Left lung (tissue), 10 donors: Measurements from ENCODE around the gene SMIM8. TPM values are rescaled to one million over a fixed set of nuclear protein-coding genes. Genes with fewer than 3 reads are reported as not detected.

Experiments used
- ATAC-seq: fragments of 200-7000 bp; cut with Tn5 transposase; one replicate; pipeline ENCODE4 v1.9.1; 2020; ENCODE audit warnings: moderate library complexity
- DNase-seq, 4 donors: peaks; one replicate each; pipeline ENCODE4 v3.0.0-alpha.2; 2013 to 2020
- H3K27ac ChIP-seq, 2 donors: fragments of 200-600 bp; sonication (generic) in 1 of 2; one replicate each; pipeline versions ENCODE4 v1.5.0 to v1.8.0; 2020 to 2021
- H3K27me3 ChIP-seq, 2 donors: fragments of 200-600 bp; sonication (generic) in 1 of 2; one replicate each; pipeline versions ENCODE4 v1.5.0 to v1.8.0; 2020 to 2021
- H3K36me3 ChIP-seq, 2 donors: fragments of 200-600 bp; sonication (generic) in 1 of 2; one replicate each; pipeline versions ENCODE4 v1.5.0 to v1.8.0; 2020 to 2021
- H3K4me1 ChIP-seq, 2 donors: fragments of 200-600 bp; one replicate each; pipeline ENCODE4 v1.8.0; 2021
- H3K4me3 ChIP-seq, 2 donors: fragments of 200-600 bp; sonication (generic) in 1 of 2; one replicate each; pipeline versions ENCODE4 v1.5.0 to v1.8.0; 2020 to 2021; ENCODE audit warnings: mild to moderate bottlenecking in 1 of 2
- H3K9me3 ChIP-seq, 2 donors: fragments of 200-600 bp; sonication (generic) in 1 of 2; one replicate each; pipeline versions ENCODE4 v1.5.0 to v1.8.0; 2020 to 2021
- intact Hi-C, 2 donors: fragments of 100-400 bp; cut with DNase I; formaldehyde crosslinking; loops; one replicate each; pipeline versions ENCODE4 v1.11.2 to v1.14.2; 2022
- polyA plus RNA-seq, 6 donors: library from polyadenylated mRNA; unstranded; fragments of 120-200 nt; gene quantifications; one replicate each; pipeline ENCODE4 v1.2.1, GENCODE V29; 2013; ENCODE audit not compliant: insufficient read length in 6 of 6
- total RNA-seq, 2 donors: library from RNA; stranded (reverse); fragmentation: NEBNext Ultra II Directional; extraction: Animal tissue kit (Norgen Biotek cat#: 25700); gene quantifications; one replicate each; pipeline ENCODE4 v1.2.1, GENCODE V29; 2021
- TF ChIP-seq, protein P1 (sequence below), 2 donors: fragments of 200-600 bp; sonication (generic) in 1 of 2; IDR thresholded peaks; one replicate each; pipeline versions ENCODE4 v1.5.0 to v1.8.0; 2021; ENCODE audit warnings: antibody characterized with exemption in 2 of 2
- donor health status: DM: no; HTN: yes; CAD: no.
- donor health status: DM: no; HTN: no; CAD: no.

The SMIM8 gene
- total and polyA plus RNA-seq, 8 donors, result 9.7 to 29.0 (median 24.7) TPM

DNA sequence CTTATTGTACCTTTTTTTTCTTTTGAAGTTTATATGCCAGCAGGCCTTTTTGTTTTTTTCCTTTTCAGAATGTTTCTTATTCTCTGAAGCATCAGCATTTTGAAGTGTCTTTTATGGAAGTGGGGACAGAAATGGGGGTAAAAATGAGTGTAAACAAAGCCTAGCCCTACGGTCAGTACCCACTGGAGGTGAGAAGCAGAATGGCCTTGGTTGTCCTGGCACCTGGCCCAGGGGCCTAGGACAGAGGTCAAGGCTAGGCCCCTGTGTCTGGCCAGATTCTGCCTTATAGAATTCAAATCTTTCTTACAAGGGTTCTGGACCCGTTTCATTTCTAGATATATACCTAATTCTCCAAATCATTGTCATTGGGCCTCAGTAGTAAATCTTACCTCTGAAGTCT, 18.8 kb downstream of the SMIM8 start:
- Histone ChIP-seq H3K4me1 (no peaks in the 10 kb centered on the region), H3K27me3 (no peaks in the 10 kb centered on the region), H3K9me3 (no peaks in the 10 kb centered on the region), H3K27ac (no peak overlapping the region), H3K36me3 (no peaks in the 10 kb centered on the region), H3K4me3 (no peak overlapping the region)
- intact Hi-C loops, result no loop called here
- TF ChIP-seq, protein P1, sequence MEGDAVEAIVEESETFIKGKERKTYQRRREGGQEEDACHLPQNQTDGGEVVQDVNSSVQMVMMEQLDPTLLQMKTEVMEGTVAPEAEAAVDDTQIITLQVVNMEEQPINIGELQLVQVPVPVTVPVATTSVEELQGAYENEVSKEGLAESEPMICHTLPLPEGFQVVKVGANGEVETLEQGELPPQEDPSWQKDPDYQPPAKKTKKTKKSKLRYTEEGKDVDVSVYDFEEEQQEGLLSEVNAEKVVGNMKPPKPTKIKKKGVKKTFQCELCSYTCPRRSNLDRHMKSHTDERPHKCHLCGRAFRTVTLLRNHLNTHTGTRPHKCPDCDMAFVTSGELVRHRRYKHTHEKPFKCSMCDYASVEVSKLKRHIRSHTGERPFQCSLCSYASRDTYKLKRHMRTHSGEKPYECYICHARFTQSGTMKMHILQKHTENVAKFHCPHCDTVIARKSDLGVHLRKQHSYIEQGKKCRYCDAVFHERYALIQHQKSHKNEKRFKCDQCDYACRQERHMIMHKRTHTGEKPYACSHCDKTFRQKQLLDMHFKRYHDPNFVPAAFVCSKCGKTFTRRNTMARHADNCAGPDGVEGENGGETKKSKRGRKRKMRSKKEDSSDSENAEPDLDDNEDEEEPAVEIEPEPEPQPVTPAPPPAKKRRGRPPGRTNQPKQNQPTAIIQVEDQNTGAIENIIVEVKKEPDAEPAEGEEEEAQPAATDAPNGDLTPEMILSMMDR (IDR thresholded peaks at IDR 0.05), result no peak
- ATAC-seq (no peak), DNase-seq (no peak)

DNA sequence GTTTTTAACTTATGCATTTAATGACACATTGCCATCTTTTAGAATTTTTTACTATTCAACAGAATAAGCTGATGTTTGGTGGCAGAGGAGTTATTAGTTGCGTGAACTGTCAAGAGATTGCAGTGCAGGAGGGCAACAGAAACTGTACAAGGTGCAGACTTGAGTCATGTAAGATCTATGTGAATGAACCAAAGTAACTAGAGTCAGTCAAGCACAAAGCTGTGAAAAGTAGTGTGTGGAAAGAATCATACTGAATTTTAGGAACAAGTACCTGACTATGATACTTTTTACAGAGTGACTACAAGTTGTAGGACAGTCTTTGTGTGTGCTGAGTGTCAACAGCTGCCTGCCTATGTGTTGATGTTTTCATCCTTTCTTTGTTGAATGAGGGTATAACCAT, 19.5 kb downstream of the SMIM8 start:
- Histone ChIP-seq H3K27ac (no peak overlapping the region), H3K4me1 (no peaks in the 10 kb centered on the region), H3K36me3 (no peaks in the 10 kb centered on the region), H3K27me3 (no peaks in the 10 kb centered on the region), H3K9me3 (no peaks in the 10 kb centered on the region), H3K4me3 (no peak overlapping the region)
- TF ChIP-seq, protein P1 (IDR thresholded peaks at IDR 0.05), result no peak
- ATAC-seq (no peak), DNase-seq (no peak)
- intact Hi-C loops, result no loop called here

DNA sequence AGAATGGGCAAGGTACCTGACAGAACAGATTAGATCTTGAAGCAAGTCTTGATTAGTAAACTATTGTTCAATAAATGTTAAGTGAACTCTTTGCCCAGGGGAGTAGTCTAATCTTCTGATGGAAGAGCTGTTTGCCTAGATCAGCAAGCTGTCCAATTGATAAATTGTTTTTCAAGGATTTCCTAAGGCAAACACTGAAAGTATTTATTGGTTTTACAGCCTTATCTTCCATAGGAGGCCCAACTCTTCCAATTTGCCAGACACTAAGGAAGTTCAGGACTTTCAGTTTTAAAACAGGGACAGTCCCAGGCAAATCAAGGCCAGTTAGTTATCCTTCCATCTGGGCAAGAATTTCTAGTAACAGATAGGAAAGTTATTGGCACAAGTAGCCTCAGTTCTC, 20.4 kb downstream of the SMIM8 start:
- no peak for DNase-seq
- Histone ChIP-seq H3K4me1 (no peaks in the 10 kb centered on the region), H3K9me3 (no peaks in the 10 kb centered on the region), H3K36me3 (no peaks in the 10 kb centered on the region), H3K4me3 (no peak overlapping the region), H3K27me3 (no peaks in the 10 kb centered on the region), H3K27ac (no peak overlapping the region)
- no peak for ATAC-seq
- intact Hi-C loops, result no loop called here
- TF ChIP-seq, protein P1 (IDR thresholded peaks at IDR 0.05), result no peak

DNA sequence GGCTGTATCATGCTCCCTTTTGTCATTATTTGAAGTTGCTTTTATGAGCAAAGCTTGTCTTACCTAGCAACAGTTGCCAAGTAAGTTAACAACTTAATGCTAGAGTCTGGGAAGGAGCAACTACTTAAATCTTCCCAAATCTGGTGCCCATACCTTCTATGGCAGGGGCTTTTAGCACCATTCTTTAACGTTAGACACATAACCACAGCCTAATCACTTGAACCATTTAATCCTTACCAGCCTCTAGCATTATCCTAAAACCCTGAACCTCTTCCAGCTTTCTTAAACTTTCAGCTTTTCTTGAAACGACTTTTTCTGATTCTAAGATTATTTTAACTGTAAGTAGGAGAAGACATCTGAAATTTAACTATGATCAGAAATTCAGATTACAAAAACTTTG, 22.3 kb downstream of the SMIM8 start, which contains the start of gene C6orf163:
Gene C6orf163, plus strand, starts transcription at position 83 of the 400 bp plus-strand sequence. Its CDS starts 287 bp downstream, at position 370.
- intact Hi-C loops, result no loop called here
- DNase-seq, result no peak

DNA sequence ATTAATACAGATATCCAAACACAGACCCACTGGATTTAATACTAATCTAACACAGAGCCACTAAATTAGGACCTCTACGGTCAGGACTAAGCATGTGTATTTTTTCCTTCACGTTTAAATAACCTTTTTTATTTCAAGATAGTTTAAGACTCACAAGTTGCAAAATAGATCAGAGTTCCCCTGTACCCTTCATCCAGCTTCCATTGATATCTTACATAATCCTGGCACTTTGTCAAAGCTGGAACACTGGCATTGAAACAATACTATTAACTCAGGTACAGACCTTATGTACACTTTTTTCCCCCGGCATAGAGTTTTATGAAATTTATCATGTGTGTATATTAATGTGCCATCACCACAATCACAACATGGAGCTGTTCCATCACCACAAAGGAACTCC, 24.3 kb downstream of the SMIM8 start:
- no peak for ATAC-seq
- H3K4me3 ChIP-seq, result no peak overlapping the region
- TF ChIP-seq, protein P1 (IDR thresholded peaks at IDR 0.05), result no peak

More for the DNA sequence above, 22.3 kb downstream of the SMIM8 start, which contains the start of gene C6orf163:
- Histone ChIP-seq H3K4me1 (no peaks in the 10 kb centered on the region), H3K27ac (no peak within 1 kb of the TSS), H3K4me3 (no peak within 1 kb of the TSS), H3K36me3 (no peaks in the 10 kb centered on the region), H3K27me3 (no peaks in the 10 kb centered on the region), H3K9me3 (no peaks in the 10 kb centered on the region)
- no peak for ATAC-seq
- TF ChIP-seq, protein P1 (IDR thresholded peaks at IDR 0.05), result no peak

More for the DNA sequence above, 24.3 kb downstream of the SMIM8 start:
- intact Hi-C loops, result no loop called here
- no peaks in the 10 kb centered on the region for H3K36me3 ChIP-seq
- H3K4me1 ChIP-seq, result no peaks in the 10 kb centered on the region
- no peak for DNase-seq
- no peak overlapping the region for H3K27ac ChIP-seq
- no peaks in the 10 kb centered on the region for H3K9me3 ChIP-seq
- no peaks in the 10 kb centered on the region for H3K27me3 ChIP-seq
